ENCODE measurements around the gene PRKAR2A.

DNA sequence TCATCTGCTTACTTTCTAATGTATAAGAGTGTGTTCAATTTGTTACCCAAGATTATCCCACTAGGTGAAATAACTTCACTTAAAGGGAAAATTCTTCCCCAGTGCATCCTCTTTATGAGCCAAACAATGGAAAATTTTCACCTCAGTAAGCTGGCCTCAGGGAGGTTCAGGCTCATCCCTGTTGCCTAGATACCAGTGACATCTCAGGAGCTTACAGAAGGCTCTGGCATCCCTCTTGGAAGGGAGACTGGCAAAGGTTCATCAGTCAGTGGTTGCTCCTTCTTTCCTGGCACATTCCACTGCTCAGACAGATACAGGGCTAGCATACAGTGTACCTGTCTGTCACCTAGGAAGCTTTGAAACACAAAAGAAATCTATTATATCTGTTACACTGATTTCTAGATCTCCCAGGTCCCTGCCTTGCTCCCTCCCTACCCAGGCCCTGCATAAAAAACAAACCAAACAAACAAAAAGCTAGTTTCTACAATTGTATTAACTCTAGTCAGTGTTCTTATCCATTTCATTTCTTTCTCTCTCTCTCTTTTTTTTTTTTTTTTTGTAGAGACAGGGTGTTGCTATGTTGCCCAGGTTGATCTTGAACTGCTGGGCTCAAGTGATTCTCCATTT is 132.4 kb downstream of the PRKAR2A start:
- TF ChIP-seq, protein P1, sequence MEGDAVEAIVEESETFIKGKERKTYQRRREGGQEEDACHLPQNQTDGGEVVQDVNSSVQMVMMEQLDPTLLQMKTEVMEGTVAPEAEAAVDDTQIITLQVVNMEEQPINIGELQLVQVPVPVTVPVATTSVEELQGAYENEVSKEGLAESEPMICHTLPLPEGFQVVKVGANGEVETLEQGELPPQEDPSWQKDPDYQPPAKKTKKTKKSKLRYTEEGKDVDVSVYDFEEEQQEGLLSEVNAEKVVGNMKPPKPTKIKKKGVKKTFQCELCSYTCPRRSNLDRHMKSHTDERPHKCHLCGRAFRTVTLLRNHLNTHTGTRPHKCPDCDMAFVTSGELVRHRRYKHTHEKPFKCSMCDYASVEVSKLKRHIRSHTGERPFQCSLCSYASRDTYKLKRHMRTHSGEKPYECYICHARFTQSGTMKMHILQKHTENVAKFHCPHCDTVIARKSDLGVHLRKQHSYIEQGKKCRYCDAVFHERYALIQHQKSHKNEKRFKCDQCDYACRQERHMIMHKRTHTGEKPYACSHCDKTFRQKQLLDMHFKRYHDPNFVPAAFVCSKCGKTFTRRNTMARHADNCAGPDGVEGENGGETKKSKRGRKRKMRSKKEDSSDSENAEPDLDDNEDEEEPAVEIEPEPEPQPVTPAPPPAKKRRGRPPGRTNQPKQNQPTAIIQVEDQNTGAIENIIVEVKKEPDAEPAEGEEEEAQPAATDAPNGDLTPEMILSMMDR (tag by site-specific recombination; IDR thresholded peaks at IDR 0.05), result no peak
- TF ChIP-seq ZNF549 (tag by site-specific recombination; IDR thresholded peaks at IDR 0.05) (no peak), ZNF211 (tag by site-specific recombination; IDR thresholded peaks at IDR 0.05; ENCODE audit: low read depth) (no peak), ZNF248 (tag by site-specific recombination; IDR thresholded peaks at IDR 0.05) (no peak), ZNF274 (IDR thresholded peaks at IDR 0.05; ENCODE audit: low read length) (no peak), ZNF274 (tag by site-specific recombination; IDR thresholded peaks at IDR 0.05; ENCODE audit: borderline replicate concordance) (no peak), GLIS2 (tag by site-specific recombination; IDR thresholded peaks at IDR 0.05) (no peak), ZNF837 (tag by site-specific recombination; IDR thresholded peaks at IDR 0.05) (no peak)
- TF ChIP-seq, protein P2, sequence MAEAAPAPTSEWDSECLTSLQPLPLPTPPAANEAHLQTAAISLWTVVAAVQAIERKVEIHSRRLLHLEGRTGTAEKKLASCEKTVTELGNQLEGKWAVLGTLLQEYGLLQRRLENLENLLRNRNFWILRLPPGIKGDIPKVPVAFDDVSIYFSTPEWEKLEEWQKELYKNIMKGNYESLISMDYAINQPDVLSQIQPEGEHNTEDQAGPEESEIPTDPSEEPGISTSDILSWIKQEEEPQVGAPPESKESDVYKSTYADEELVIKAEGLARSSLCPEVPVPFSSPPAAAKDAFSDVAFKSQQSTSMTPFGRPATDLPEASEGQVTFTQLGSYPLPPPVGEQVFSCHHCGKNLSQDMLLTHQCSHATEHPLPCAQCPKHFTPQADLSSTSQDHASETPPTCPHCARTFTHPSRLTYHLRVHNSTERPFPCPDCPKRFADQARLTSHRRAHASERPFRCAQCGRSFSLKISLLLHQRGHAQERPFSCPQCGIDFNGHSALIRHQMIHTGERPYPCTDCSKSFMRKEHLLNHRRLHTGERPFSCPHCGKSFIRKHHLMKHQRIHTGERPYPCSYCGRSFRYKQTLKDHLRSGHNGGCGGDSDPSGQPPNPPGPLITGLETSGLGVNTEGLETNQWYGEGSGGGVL (tag by site-specific recombination; IDR thresholded peaks at IDR 0.05), result no peak
- TF ChIP-seq, protein P3, sequence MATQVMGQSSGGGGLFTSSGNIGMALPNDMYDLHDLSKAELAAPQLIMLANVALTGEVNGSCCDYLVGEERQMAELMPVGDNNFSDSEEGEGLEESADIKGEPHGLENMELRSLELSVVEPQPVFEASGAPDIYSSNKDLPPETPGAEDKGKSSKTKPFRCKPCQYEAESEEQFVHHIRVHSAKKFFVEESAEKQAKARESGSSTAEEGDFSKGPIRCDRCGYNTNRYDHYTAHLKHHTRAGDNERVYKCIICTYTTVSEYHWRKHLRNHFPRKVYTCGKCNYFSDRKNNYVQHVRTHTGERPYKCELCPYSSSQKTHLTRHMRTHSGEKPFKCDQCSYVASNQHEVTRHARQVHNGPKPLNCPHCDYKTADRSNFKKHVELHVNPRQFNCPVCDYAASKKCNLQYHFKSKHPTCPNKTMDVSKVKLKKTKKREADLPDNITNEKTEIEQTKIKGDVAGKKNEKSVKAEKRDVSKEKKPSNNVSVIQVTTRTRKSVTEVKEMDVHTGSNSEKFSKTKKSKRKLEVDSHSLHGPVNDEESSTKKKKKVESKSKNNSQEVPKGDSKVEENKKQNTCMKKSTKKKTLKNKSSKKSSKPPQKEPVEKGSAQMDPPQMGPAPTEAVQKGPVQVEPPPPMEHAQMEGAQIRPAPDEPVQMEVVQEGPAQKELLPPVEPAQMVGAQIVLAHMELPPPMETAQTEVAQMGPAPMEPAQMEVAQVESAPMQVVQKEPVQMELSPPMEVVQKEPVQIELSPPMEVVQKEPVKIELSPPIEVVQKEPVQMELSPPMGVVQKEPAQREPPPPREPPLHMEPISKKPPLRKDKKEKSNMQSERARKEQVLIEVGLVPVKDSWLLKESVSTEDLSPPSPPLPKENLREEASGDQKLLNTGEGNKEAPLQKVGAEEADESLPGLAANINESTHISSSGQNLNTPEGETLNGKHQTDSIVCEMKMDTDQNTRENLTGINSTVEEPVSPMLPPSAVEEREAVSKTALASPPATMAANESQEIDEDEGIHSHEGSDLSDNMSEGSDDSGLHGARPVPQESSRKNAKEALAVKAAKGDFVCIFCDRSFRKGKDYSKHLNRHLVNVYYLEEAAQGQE (tag by site-specific recombination; IDR thresholded peaks at IDR 0.05), result no peak
- TF ChIP-seq, protein P4, sequence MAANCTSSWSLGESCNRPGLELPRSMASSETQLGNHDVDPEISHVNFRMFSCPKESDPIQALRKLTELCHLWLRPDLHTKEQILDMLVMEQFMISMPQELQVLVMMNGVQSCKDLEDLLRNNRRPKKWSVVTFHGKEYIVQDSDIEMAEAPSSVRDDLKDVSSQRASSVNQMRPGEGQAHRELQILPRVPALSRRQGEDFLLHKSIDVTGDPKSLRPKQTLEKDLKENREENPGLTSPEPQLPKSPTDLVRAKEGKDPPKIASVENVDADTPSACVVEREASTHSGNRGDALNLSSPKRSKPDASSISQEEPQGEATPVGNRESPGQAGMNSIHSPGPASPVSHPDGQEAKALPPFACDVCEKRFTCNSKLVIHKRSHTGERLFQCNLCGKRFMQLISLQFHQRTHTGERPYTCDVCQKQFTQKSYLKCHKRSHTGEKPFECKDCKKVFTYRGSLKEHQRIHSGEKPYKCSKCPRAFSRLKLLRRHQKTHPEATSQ (tag by site-specific recombination; IDR thresholded peaks at IDR 0.05), result no peak

All from HEK293 (cell line).